SKM-1 treated with dmso at 0.1 percent for 144 hours (cell line): ENCODE data around the gene CSF3.
"Not testable (repeated sequence)": the region's sequence is repeated elsewhere in the genome, so short reads cannot be mapped to it uniquely, and the experiment has no call there.

Source experiments
- DNase-seq: peaks from one replicate; lab custom pipeline; 2025; ENCODE audit not compliant: unreplicated experiment; lab: John Stamatoyannopoulos, UW

CSF3 gene

GRCh38 chr17:39996800-39997199 is 18.4 kb upstream of the CSF3 start:
- no peak for DNase-seq

GRCh38 chr17:39997543-39997942 is 17.7 kb upstream of the CSF3 start:
- DNase-seq: no peak

- no peak for DNase-seq
Measured at GRCh38 chr17:39999067-39999466, 16.2 kb upstream of the CSF3 start.

GRCh38 chr17:40000161-40000560 is 15.1 kb upstream of the CSF3 start:
- no peak for DNase-seq

- DNase-seq: not testable (repeated sequence)
Measured at GRCh38 chr17:40001335-40001734, 13.9 kb upstream of the CSF3 start.

GRCh38 chr17:40004072-40004471 is 11.2 kb upstream of the CSF3 start:
- DNase-seq: no peak

GRCh38 chr17:40004712-40005111 is 10.5 kb upstream of the CSF3 start:
- no peak for DNase-seq

- DNase-seq: no peak
Measured at GRCh38 chr17:40005520-40005919, 9.7 kb upstream of the CSF3 start.

GRCh38 chr17:40010946-40011500 is 4.2 kb upstream of the CSF3 start:
- not testable (repeated sequence) for DNase-seq

- DNase-seq: not testable (repeated sequence)
Measured at GRCh38 chr17:40012017-40012647, 3.1 kb upstream of the CSF3 start.

- DNase-seq: no peak
Measured at GRCh38 chr17:40014375-40014980, 762 bp upstream of the CSF3 start.

GRCh38 chr17:40015998-40016985 is 1.1 kb downstream of the CSF3 start:
- no peak for DNase-seq

GRCh38 chr17:40017422-40018080 is 2.3 kb downstream of the CSF3 start:
- DNase-seq: no peak

- no peak for DNase-seq
Measured at GRCh38 chr17:40018211-40019121, 3.2 kb downstream of the CSF3 start.

- no peak for DNase-seq
Measured at GRCh38 chr17:40019140-40019991, 4.1 kb downstream of the CSF3 start.

GRCh38 chr17:40020146-40020545 is 4.9 kb downstream of the CSF3 start:
- DNase-seq: no peak

- no peak for DNase-seq
Measured at GRCh38 chr17:40021451-40021971, 6.3 kb downstream of the CSF3 start.

- DNase-seq: no peak
Measured at GRCh38 chr17:40022497-40022896, 7.3 kb downstream of the CSF3 start.
